AG04450 (cell line): ENCODE results near the gene LRRC2. TPM values are rescaled to one million over a fixed set of nuclear protein-coding genes. Genes with fewer than 3 reads are reported as not detected.
A peak's percentile ranks its signal among the peaks of the same experiment; 100 is the strongest.

Experiments
- CTCF ChIA-PET: fragments of 300-600, 350-600 bp; formaldehyde crosslinking; extraction: SDS; loops from one replicate; lab custom pipeline; 2022; ENCODE audit warnings: antibody characterized with exemption, inconsistent platforms; lab: Charles Lee
- POLR2A ChIA-PET: fragments of 350-600 bp; formaldehyde crosslinking; extraction: SDS; loops from one replicate; lab custom pipeline; 2021; ENCODE audit warnings: antibody characterized with exemption, inconsistent platforms; lab: Yijun Ruan, JAX
- DNase-seq: peaks from one replicate; pipeline ENCODE4 v3.0.0-alpha.2; 2011; ENCODE audit warnings: low read depth, low spot score
- H3K27ac ChIP-seq: one replicate; pipeline ENCODE4 v1.5.1; 2012; ENCODE audit warnings: low read depth, low read length, control low read depth
- H3K27me3 ChIP-seq: one replicate; pipeline ENCODE4 v1.6.0; 2012; ENCODE audit warnings: low read length; ENCODE audit not compliant: control insufficient read depth, insufficient read depth
- H3K4me3 ChIP-seq: 2 replicates; pipeline ENCODE4 v1.5.1; 2011; ENCODE audit warnings: mild to moderate bottlenecking, low read depth, low read length, control low read depth
- H3K9me3 ChIP-seq: 2 replicates; pipeline ENCODE4 v1.5.1; 2012; ENCODE audit warnings: low read length; ENCODE audit not compliant: control insufficient read depth, insufficient read depth
- polyA plus RNA-seq: library from polyadenylated mRNA; depleted of rRNA; stranded (reverse); fragments of >200 nt; gene quantifications from 2 replicates; pipeline ENCODE4 v1.2.3, GENCODE V29; 2011
- TF ChIP-seq, protein P1 (sequence below): IDR thresholded peaks from 2 replicates; pipeline ENCODE4 v1.5.1; 2011; ENCODE audit warnings: low read depth, low read length, control low read depth, inconsistent platforms

Gene LRRC2
- polyA plus RNA-seq, 1 experiment: 4.2 TPM

GRCh38 chr3:46489381-46489780 lies 76.7 kb downstream of the LRRC2 start:
- Histone ChIP-seq H3K27me3 (peaks cover 5% of the 10 kb centered on the region), H3K27ac (peak overlapping the region; percentile 77), H3K4me3 (no peak overlapping the region), H3K9me3 (no peaks in the 10 kb centered on the region)
- TF ChIP-seq, protein P1, sequence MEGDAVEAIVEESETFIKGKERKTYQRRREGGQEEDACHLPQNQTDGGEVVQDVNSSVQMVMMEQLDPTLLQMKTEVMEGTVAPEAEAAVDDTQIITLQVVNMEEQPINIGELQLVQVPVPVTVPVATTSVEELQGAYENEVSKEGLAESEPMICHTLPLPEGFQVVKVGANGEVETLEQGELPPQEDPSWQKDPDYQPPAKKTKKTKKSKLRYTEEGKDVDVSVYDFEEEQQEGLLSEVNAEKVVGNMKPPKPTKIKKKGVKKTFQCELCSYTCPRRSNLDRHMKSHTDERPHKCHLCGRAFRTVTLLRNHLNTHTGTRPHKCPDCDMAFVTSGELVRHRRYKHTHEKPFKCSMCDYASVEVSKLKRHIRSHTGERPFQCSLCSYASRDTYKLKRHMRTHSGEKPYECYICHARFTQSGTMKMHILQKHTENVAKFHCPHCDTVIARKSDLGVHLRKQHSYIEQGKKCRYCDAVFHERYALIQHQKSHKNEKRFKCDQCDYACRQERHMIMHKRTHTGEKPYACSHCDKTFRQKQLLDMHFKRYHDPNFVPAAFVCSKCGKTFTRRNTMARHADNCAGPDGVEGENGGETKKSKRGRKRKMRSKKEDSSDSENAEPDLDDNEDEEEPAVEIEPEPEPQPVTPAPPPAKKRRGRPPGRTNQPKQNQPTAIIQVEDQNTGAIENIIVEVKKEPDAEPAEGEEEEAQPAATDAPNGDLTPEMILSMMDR: no peak
- CTCF ChIA-PET: interaction anchor here (0.6 to 4.4 kb wide), 38 partner anchors 10 to 414 kb away, joined by 3 to 129 read pairs (median 5); partner anchors contain the start of genes ALS2CL, LRRC2 and RTP3
- DNase-seq: no peak
- POLR2A ChIA-PET: interaction anchor here (0.8 to 1.8 kb wide), 6 partner anchors 10 to 140 kb away, joined by 3 to 9 read pairs (median 4); no protein-coding TSS in a partner anchor

GRCh38 chr3:46488735-46489361 lies 77.3 kb downstream of the LRRC2 start:
- Histone ChIP-seq H3K4me3 (no peak overlapping the region), H3K27me3 (peaks cover 5% of the 10 kb centered on the region), H3K27ac (no peak overlapping the region), H3K9me3 (no peaks in the 10 kb centered on the region)
- ChIA-PET CTCF (interaction anchor here (0.5 to 4.4 kb wide), 59 partner anchors 9 to 1555 kb away, joined by 3 to 129 read pairs (median 4); partner anchors contain the start of genes ALS2CL, LRRC2 and RTP3), POLR2A (interaction anchor here (1.3 to 1.8 kb wide), 4 partner anchors 68 to 141 kb away, joined by 3 to 7 read pairs (median 4); no protein-coding TSS in a partner anchor)
- TF ChIP-seq, protein P1: peak; percentile 100
- DNase-seq: peak; percentile 67

- H3K27ac ChIP-seq: no peak overlapping the region
- DNase-seq: no peak
- POLR2A ChIA-PET: no interaction called here
- H3K4me3 ChIP-seq: no peak overlapping the region
- TF ChIP-seq, protein P1: no peak
- CTCF ChIA-PET: interaction anchor here (1.1 kb wide), 1 partner anchor 145 kb away, joined by 3 read pairs; no protein-coding TSS in a partner anchor
- H3K9me3 ChIP-seq: no peaks in the 10 kb centered on the region; the same call in 1 of the 2 replicates
- H3K27me3 ChIP-seq: peaks cover 9% of the 10 kb centered on the region
Observed at GRCh38 chr3:46485779-46486175, 80.3 kb downstream of the LRRC2 start.

GRCh38 chr3:46484911-46485778 lies 81.0 kb downstream of the LRRC2 start:
- Histone ChIP-seq H3K27ac (no peak overlapping the region), H3K4me3 (no peak overlapping the region), H3K27me3 (peaks cover 11% of the 10 kb centered on the region), H3K9me3 (no peaks in the 10 kb centered on the region; the same call in 1 of the 2 replicates)
- TF ChIP-seq, protein P1: no peak
- ChIA-PET CTCF (no interaction called here), POLR2A (no interaction called here)
- no peak for DNase-seq
